Astrocyte of the spinal cord (primary cell): ENCODE data around the gene COX19.
"Not testable (repeated sequence)": the region's sequence is repeated elsewhere in the genome, so short reads cannot be mapped to it uniquely, and the experiment has no call there.

ENCODE experiments used
- DNase-seq: peaks from one replicate; pipeline ENCODE4 v3.0.0; 2011; ENCODE audit warnings: low read depth, low spot score
- H3K4me3 ChIP-seq: 2 replicates; pipeline ENCODE4 v1.5.1; 2011; ENCODE audit warnings: low read depth, mild to moderate bottlenecking, low read length, moderate library complexity
- CTCF ChIP-seq: IDR thresholded peaks from 2 replicates; pipeline ENCODE4 v1.5.1; 2012; ENCODE audit warnings: low read depth, mild to moderate bottlenecking, low read length, inconsistent platforms
- in situ Hi-C: cut with HindIII; loops from 2 replicates; pipeline ENCODE4 v1.10.0; 2017; ENCODE audit warnings: low sequenced_read_pairs

Gene COX19

DNA sequence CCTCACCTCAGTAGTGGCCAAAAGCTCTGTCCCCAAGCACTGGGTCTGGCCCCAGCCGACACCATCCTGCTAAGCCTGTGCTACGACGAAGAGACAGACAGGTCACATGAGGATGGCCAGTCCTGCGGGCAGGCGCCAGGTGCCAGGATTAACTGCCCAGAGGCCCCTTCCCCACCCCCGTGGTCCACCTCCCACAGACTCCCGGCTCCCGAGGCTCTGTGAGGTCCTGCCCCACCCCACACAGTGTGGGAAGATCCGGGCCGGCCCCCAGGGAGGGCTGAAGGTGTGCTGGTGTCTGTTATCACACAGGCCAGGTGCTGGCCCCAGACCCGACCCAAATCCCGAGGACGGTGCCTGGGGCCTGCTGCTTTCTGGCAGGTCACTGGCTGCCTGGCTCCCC lies 34.9 kb upstream of the COX19 start:
- no peak for TF ChIP-seq CTCF
- in situ Hi-C loops, result no loop called here
- H3K4me3 ChIP-seq, result no peak overlapping the region
- DNase-seq, result no peak

DNA sequence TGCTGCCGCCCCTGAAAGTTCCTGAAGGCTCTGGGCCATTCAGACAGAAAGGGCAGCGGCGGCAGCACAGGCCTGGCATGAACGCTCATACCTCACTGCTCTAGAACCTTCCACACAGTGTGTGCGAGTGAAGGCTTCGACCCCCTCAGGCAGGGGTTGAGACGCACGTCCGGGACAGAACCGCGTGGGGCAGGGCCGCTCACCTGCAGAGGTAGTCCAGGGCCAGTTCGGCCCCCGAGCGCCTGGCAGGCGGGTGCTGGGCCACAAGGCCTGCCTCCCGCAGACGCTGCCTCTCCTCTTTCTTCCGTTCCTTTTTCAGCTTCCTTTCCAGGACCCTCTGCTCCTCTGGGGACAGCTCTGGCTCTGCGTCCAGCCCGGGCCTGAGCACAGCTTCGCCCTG lies 34.4 kb upstream of the COX19 start:
- DNase-seq, result no peak
- no peak overlapping the region for H3K4me3 ChIP-seq
- no peak for TF ChIP-seq CTCF
- in situ Hi-C loops, result no loop called here

GRCh38 chr7:1008733-1009363 lies 33.5 kb upstream of the COX19 start:
- in situ Hi-C loops, result no loop called here
- no peak for DNase-seq
- TF ChIP-seq CTCF, result no peak
- no peak overlapping the region for H3K4me3 ChIP-seq

- DNase-seq, result no peak
- in situ Hi-C loops, result no loop called here
- TF ChIP-seq CTCF, result no peak
- H3K4me3 ChIP-seq, result no peak overlapping the region
Observed at GRCh38 chr7:1007901-1008300, 32.6 kb upstream of the COX19 start.

GRCh38 chr7:1005303-1005702 lies 30.0 kb upstream of the COX19 start:
- no peak for TF ChIP-seq CTCF
- DNase-seq, result no peak
- no peak overlapping the region for H3K4me3 ChIP-seq
- in situ Hi-C loops, result no loop called here

GRCh38 chr7:1004018-1004852 lies 28.9 kb upstream of the COX19 start:
- DNase-seq, result no peak
- in situ Hi-C loops, result no loop called here
- TF ChIP-seq CTCF, result no peak
- no peak overlapping the region for H3K4me3 ChIP-seq

GRCh38 chr7:1002445-1002844 lies 27.1 kb upstream of the COX19 start:
- DNase-seq, in situ Hi-C loops, H3K4me3 ChIP-seq: not testable (repeated sequence)

- DNase-seq, in situ Hi-C loops, H3K4me3 ChIP-seq: not testable (repeated sequence)
Observed at GRCh38 chr7:1002026-1002425, 26.7 kb upstream of the COX19 start.

DNA sequence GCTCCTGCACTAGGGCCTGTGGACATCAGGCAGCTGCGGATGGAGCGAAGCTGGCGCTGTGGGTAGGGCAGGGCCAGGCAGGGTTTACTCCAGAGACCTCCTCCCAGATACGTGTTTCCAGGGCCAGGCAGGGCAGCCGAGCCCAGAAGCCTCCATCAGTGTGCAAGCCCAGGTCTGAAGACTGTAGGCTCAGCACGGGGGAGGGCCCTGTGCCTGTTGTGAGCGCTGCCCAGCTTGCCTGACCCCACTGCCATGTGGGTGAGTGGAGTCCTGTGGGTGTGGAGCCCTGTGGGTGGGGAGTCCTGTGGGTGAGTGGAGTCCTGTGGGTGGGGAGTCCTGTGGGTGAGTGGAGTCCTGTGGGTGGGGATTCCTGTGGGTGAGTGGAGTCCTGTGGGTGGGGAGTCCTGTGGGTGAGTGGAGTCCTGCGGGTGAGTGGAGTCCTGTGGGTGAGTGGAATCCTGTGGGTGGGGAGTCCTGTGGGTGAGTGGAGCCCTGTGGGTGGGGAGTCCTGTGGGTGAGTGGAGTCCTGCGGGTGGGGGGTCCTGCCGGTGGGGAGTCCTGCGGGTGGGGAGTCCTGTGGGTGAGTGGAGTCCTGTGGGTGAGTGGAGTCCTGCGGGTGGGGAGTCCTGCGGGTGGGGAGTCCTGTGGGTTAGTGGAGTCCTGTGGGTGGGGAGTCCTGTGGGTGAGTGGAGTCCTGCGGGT lies 25.9 kb upstream of the COX19 start:
- H3K4me3 ChIP-seq, DNase-seq, in situ Hi-C loops: not testable (repeated sequence)
